Cardiac fibroblast (primary cell): Measurements from ENCODE around the gene XRN2.

Experiments
- DNase-seq, 2 donors: peaks; one replicate each; pipeline versions ENCODE4 v3.0.0 to v3.0.0-alpha.2; 2010; ENCODE audit warnings: low read depth in 2 of 2
- H3K4me3 ChIP-seq, 2 donors: replicated peaks in 1 of 2; 1 replicate in 1 of 2; 2 replicates in 1 of 2; pipeline ENCODE4 v1.5.1; 2011; ENCODE audit warnings: low read depth in 2 of 2, low read length in 2 of 2, mild to moderate bottlenecking in 2 of 2, moderate library complexity in 1 of 2
- CTCF ChIP-seq: IDR thresholded peaks from one replicate; pipeline ENCODE4 v1.5.1; 2011; ENCODE audit warnings: low read depth, mild to moderate bottlenecking, low read length, inconsistent platforms

Gene XRN2

DNA sequence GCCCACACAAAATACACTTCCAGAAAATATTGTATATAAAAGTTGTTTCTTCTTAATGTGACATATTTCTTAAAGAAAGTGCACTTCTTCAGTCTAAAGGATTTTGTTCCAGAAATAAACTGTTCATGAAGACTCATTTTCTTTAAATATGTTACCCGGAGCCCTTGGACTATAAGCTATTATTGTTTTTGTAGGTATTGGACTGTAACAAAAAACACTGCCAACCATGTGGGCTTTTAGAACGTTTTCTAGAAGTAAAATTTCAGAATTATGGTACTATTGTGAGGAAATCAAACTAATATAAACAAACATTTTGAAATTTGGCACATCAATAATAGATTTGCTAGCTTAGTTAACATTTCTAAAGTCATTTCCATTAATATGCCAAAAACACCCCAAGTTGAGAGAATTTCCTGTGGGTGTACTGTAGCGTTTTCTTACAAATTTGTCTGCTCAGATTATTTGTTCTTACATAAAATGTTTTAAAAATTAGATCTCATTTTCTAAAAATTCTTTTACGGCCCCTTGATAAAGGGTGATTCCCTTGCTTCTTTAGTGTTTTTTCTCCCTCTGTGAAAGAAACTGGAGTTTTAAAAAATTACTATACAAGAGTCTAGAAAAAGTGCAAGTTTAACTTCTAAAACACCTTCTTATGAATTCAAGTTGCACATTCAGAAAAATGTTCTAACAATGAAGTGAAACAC is 90.8 kb downstream of the XRN2 start:
- TF ChIP-seq CTCF = no peak
- H3K4me3 ChIP-seq = no peak overlapping the region
- no peak for DNase-seq

GRCh38 chr20:21394551-21394950 is 91.4 kb downstream of the XRN2 start:
- no peak for DNase-seq
- TF ChIP-seq CTCF = no peak
- no peak overlapping the region for H3K4me3 ChIP-seq

DNA sequence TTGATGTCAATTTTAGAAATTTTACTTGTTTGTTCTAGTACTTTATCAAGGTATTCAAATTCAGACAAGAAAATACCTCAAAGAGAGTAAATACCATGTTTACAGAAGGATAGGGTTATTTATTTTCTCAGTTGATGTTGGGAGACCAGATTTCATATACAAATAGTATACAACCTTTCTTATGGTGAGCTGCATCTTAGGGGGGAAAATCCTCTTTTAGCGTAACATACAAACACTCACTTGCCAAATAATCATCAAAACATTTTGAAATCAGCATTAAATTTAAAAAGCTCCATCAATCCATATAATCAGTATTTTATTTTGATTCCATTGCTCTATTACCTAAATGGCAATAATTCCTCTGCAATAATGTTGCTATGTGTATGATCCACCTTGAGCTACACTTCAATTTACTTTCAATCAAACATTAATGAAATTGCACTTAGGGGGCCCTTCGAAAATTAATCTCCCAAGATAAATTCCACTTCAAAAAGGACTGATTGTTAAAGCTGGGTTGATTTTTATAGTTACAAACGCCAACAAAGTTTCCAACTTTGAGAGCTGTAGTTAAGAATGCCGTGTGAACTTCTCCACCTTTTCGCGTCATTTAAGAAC is 92.0 kb downstream of the XRN2 start:
- no peak overlapping the region for H3K4me3 ChIP-seq
- no peak for DNase-seq
- TF ChIP-seq CTCF = no peak

DNA sequence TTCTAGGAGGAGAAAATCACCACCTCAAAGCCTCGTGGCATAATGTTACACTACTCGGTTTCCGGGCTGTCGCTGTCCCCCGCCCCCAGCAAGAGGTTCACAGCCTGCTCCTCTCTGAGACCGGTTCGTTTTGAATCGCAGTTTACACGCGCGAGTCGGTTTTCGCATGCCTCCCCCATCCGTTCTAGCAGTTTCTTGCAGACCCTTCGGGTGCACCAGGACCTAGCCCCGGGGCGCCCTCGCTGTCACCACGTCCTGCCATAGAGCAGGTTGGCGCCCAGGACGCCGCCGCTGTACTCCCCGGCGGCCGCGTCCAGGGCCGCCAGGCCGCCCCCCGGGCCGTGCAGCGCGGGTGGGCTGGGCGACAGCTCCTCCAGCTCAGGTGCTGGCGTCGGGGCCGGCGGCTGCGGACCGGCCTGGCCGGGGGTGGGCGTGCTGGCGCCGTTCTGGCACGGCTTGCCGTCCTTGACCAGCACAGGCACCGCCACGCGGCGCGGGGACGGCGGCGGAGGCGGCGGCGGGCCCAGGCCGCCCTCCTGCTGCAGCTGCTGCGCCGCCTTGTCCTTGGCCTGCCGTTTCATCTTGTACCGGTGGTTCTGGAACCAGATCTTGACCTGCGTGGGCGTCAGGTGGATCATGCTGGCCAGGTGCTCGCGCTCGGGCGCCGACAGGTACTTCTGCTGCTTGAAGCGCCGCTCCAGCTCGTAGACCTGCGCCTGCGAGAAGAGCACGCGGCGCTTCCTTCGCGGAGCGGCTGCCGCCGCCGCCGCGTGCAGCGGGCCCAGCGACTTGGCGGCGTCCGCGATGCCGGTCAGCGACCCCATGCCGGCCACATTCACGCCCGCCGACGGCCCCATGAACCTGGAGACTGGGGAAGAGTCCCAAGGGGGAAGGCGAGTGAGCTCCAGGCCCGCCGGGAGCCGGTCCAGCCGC is 92.8 kb downstream of the XRN2 start:
- TF ChIP-seq CTCF = no peak
- no peak overlapping the region for H3K4me3 ChIP-seq
- no peak for DNase-seq

GRCh38 chr20:21396599-21397340 is 93.6 kb downstream of the XRN2 start:
- no peak for DNase-seq
- H3K4me3 ChIP-seq = no peak overlapping the region
- TF ChIP-seq CTCF = no peak

- H3K4me3 ChIP-seq = no peak within 1 kb of the TSS
Observed at GRCh38 chr20:21397341-21398108, 94.4 kb downstream of the XRN2 start, which contains the start of gene NKX2-4. Gene NKX2-4 (minus strand): TSS chr20:21397526. CDS start chr20:21397399, 127 bp downstream.

More at GRCh38 chr20:21397341-21398108, 94.4 kb downstream of the XRN2 start, which contains the start of gene NKX2-4:
- DNase-seq = no peak
- no peak for TF ChIP-seq CTCF
